Activated CD8-positive, alpha-beta memory T cell treated with anti-CD3 and anti-CD28 coated beads for 36 hours (primary cell): Measurements from ENCODE around the gene MAGI1. TPM values are rescaled to one million over a fixed set of nuclear protein-coding genes. Genes with fewer than 3 reads are reported as not detected.
"Not testable (repeated sequence)": the region's sequence is repeated elsewhere in the genome, so short reads cannot be mapped to it uniquely, and the experiment has no call there.

ENCODE experiments used
- CTCF ChIA-PET: fragments of 350-600 bp; sonication (Branson Sonifier 250); formaldehyde crosslinking; loops from one replicate; lab custom pipeline; 2021; ENCODE audit warnings: antibody characterized with exemption; lab: Charles Lee
- POLR2A ChIA-PET: fragments of 350-600 bp; sonication (Branson Sonifier 250); formaldehyde crosslinking; loops from one replicate; lab custom pipeline; 2021; ENCODE audit warnings: antibody characterized with exemption; lab: Charles Lee
- total RNA-seq, 2 experiments: library from RNA; stranded (reverse); gene quantifications; one replicate each; pipeline ENCODE4 v1.2.3, GENCODE V29; 2021

The MAGI1 gene
- total RNA-seq, 2 experiments from 2014 or later, result 0.38 to 0.53 TPM

DNA sequence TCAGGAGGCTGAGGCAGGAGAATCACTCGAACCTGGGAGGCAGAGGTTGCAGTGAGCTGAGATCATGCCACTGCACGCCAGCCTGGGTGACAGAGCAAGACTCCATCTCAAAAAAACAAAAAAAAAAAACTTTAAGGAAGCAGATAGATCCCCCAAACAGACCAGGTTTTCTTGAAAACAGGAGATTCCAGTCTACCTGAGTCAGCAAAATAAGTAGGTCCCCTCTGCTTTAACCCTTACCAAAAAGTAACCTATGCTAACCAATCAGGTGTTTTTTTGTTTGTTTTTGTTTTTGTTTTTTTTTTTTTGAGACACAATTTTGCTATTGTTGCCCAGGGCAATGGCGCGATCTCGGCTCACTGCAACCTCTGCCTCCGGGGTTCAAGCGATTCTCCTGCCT is 179.1 kb downstream of the MAGI1 start:
- POLR2A ChIA-PET, result not testable (repeated sequence)
- CTCF ChIA-PET, result interaction anchor here (0.7 kb wide), 1 partner anchor 128 kb away, joined by 3 read pairs; no protein-coding TSS in a partner anchor

DNA sequence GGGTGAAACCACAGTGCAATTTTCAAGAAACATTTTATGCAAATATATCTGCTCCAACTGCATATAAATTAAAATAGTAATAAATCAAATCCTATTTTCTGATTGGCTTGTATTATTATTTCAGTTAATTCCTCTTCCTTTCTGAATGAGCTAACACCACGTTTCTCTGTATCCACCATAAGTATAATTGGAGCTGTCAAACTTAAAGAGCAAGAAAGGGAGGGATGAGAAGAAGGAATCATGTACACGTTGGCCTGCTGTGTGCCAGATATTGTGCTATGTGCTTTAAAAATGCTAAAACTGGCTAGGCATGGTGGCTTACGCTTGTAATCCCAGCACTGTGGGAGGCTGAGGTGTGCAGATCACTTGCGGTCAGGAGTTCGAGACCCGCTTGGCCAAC is 180.0 kb downstream of the MAGI1 start:
- ChIA-PET POLR2A (no interaction called here), CTCF (no interaction called here)

DNA sequence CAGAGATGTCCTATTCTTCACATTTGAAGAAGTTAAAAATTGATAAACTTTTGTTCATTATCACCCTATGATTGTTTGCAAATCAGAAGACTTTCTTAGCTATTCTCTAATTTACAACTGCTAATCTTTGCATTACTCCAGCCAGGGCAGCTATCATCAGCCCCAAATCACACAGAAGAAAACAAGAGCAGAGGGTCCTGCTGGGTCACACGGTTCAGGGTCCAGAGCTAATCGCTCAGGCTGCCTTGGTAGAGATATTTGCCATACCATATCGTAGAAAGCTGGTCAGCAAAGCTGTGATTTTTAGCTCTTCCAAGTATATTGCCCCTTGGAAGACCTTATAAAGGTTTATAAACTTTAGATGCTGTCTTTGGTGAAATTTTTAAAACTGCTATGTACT is 181.4 kb downstream of the MAGI1 start:
- ChIA-PET CTCF (no interaction called here), POLR2A (no interaction called here)

DNA sequence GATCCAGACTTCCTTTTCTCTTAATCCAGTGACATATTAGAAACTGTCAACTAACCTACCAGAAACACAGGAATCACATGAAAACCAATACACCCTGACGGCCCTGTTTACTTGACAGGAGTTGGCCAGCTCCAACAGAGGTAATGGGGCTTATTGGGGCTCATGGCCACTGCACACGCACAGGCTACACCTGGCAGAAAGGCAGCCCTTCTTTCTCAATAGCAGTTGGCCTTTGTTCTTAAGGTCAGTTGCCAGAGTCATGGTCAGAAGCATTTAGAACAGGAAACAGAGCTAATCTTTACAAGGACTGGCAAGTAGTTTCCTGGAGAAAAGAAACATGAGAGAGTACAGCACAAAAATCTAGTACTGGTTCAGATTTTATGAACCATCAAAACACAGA is 181.8 kb downstream of the MAGI1 start:
- CTCF ChIA-PET, result no interaction called here
- POLR2A ChIA-PET, result no interaction called here

DNA sequence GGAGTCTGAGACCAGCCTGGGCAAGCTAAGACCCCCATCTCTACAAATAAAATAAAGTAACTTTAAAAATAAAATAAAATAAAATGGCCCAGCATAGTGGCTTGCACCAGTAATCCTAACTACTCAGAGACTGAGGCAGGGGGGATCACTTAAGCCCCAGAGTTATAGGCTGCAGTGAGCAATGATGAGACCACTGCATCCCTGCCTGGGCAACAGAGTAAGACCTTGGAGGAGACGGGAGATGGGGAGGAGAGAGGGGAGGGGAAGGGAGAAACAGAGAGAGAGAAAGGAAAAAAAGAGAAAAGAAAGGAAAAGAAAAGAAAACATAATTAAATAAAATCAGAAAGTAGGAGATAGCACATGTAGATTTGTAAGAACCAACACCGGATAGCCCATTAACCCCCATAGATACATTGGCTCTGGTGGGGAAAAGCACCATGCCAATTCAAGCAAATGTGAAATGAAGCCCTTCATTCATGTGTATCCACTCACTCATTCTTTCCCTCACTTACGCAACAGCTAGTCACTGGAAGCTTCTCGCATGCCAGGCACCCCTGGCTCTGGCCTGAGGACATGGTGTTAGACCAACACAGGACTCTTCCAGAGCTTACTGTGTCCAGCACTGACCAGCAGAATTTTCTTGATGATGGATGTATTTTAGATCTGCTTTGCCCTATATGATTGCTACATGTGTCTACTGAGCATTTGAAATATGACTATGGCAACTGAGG is 183.2 kb downstream of the MAGI1 start:
- ChIA-PET POLR2A (no interaction called here), CTCF (no interaction called here)

DNA sequence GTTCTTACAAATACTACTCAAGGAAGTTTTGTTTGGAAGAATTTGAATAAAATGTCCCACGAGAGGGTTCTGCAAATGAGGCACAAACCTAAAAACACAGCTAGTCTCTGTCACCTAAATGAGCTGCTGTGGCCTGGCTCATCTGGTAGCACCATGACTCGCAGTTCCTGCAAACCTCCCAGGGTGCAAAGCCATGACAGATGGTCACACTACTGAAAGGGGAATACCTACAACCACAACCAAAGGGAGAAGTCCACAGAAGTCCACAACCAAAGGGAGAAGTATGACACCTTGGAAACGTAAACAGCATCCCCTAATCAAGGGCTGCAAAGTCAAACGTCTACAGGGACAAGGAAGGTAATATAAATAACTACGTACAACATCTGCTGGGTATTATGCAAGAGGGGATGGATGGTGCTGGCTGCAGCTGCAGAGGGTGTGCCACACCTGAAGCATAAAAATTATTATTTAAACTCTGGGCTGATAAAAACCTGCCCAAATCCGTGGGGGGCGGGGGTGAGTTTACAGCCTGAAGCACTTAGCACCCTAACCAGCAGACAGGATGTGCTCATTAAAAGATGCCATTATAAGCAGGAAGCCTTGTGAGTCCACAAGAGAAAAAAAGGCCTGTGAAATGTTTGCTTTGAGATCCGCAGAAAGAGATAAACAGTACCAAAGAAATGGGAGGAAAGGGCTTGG is 184.0 kb downstream of the MAGI1 start:
- ChIA-PET POLR2A (no interaction called here), CTCF (no interaction called here)

DNA sequence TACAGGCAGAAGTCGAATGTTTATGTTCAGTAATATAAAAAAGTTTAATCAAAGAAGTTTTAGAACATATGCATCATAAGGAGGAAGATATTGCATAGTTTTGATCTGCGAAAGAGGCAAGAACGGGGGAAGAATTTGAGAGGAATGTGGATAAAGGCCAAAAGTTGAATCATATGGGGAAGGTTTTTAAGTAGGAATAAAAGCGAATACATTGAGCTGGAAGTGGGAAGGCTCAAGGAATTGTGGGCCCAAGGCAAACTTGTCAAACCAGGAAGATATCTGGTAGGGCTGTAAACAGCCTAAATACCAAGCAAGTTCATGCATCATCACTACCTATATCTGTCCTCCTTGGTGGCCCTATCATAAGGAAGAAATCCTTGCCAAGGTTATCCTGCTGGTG is 186.9 kb downstream of the MAGI1 start:
- ChIA-PET POLR2A (no interaction called here), CTCF (no interaction called here)

DNA sequence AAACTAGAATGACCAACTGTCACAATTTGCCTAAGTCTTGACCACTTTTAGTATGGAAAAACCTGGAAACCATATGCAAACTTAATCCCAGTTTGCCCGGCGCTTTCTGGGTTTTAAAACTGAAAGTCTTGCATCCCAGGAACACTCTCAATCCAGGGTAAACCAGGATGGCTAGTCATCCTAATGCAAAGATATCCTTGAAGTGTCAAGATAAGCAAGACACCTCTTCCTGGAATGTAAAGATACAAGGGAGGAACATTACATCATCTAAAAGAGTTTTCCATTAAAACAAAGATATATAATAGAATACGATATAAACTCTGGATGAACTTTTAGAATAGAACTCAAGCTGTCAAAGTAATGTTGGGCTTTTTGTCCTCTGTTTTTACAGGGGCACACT is 188.5 kb downstream of the MAGI1 start:
- CTCF ChIA-PET, result no interaction called here
- POLR2A ChIA-PET, result no interaction called here

DNA sequence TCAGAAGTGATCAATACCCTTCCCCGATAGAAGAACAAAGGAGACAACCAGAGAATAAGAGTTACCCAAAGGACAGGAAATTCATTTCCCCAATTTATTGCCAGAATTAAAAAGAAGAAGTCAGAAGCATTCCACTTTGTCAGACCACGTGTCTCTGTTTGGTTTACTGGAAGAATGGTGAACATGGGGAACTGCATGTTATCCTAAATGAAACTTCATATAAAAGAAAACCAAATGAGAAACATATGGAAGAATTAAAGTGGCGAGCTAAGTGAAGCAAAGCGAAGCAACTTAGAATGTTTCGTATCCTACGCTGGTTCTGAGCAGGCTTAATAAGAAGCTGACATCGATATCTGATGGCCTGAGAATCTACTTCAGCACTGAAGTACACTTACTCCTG is 190.7 kb downstream of the MAGI1 start:
- ChIA-PET CTCF (no interaction called here), POLR2A (no interaction called here)

DNA sequence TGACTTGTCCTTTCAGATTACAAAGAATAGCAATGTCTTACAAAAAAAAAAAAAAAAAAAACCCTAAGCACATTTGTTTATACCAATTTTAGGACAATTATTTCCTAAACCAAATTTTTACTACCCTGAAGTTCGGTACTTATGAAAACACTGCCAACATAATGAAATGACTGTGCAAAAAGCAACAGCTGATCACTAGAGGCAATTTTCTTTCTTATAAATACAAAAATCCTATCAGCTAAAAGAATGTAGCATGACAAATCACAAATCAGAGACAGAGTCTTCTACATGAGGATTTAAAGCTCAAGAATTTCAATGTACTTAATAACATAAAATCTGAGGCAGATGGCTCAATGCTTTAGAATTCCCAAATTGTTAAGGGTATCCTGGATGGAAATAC is 191.8 kb downstream of the MAGI1 start:
- ChIA-PET POLR2A (no interaction called here), CTCF (interaction anchor here (0.6 kb wide), 1 partner anchor 1863 kb away, joined by 5 read pairs; no protein-coding TSS in a partner anchor)

DNA sequence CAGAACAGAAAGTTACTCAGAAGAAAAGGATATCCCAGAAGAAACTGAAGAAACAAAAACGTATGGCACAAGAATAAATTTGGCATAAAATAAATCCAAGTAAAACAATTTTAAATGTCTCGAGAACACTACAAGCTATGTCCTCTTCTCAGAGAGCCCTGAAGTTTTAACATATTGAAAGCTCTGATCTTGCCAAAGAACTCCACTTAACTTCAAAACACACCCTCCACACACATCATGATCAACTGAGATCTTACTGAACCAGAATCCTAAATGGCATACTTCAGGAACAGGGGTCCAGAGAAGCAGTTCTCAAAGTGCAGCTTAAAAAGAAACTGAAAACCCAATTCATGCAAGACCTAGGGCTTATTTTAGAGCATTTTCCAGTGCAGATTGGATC is 194.3 kb downstream of the MAGI1 start:
- CTCF ChIA-PET, result no interaction called here
- POLR2A ChIA-PET, result no interaction called here

DNA sequence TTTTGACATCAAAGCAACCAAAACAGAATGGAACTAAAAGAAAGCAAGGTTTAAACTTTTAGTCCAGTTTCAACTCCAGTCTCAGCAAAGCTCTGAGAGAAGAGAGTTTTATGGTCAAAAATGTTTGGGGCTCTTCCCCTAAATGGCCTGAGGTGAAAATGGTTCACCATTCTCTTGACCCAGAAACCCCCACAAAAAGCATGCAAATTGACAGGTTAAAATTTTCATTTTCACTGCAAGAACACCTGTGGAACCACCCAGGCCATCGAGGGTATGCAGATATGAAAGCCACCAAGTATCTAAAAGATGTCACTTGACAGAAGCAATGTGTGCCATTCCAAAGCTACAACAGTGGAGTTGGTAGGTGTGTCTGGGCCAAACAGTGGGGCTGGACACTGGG is 195.0 kb downstream of the MAGI1 start:
- POLR2A ChIA-PET, result no interaction called here
- CTCF ChIA-PET, result no interaction called here

DNA sequence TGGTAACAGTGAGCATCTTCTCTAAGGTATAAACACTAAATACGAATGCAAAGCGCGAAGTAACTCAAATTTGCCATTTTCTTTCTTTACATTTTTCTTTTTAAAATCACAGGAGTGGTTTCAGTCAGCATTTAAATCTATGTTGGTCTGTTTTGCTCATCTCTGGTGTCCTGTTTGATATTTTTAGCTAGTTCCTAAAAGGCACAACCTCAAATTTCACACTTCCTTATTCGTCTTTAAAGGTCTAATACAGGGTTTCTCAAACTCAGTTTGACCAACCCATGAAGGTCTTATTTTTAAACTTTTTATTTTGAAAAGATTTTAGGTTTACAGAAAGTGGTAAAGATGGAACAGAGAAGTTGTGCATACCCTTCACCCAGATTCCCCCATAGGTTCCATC is 201.1 kb downstream of the MAGI1 start:
- ChIA-PET POLR2A (no interaction called here), CTCF (interaction anchor here (1.2 kb wide), 1 partner anchor 340 kb away, joined by 3 read pairs; no protein-coding TSS in a partner anchor)

DNA sequence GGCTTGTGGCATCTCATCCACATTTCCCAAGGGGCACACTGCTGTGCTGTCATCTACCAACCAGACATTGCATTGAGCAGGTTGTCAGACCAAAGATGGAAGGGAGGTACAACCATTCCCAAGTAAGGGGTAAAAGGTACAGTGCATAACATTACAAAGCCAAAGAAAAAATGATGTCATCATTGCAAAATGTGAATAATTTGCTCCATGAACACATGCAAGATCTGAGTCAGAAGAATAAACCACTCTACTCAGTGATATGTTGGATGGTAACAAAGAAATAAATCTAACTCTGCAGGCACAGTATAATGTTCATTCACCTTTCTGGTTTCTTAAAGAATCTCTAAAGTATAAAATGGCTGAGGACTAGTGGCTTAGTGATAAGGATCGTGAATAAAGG is 202.7 kb downstream of the MAGI1 start:
- ChIA-PET CTCF (no interaction called here), POLR2A (no interaction called here)

DNA sequence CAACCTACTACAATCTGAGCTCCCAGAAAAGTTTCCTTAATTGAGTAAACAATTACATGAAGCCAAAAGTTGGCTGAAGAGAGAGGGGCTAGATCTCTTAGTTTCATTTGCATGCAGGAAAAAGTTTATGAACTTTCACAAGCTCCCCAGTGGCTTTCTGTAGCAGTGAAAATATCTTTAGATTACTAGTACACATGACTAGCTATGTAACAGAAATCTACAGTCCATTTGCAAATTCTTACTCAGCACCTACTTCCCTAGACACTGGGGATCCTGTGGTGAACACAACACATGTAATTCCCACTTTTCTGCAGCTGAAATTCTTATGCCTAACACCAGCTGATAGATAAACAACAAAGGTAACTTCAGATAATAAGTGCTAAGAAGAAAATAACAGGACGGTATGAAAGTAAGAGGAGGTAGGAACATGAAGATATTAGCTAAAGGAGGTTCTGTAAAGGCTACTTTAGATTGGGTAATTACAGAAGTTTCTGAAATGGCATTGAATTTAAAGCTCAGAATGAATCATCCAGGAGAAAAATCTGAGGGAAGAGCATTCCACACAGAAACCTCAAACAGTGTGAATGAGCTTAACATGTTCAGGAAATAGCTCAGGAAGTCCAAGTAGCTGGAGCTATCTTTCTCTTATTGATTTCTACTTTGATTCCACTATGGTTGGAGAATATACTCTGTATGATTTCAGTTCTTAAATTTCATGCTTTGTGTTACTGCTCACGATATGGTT is 204.8 kb downstream of the MAGI1 start:
- POLR2A ChIA-PET, result no interaction called here
- CTCF ChIA-PET, result no interaction called here

DNA sequence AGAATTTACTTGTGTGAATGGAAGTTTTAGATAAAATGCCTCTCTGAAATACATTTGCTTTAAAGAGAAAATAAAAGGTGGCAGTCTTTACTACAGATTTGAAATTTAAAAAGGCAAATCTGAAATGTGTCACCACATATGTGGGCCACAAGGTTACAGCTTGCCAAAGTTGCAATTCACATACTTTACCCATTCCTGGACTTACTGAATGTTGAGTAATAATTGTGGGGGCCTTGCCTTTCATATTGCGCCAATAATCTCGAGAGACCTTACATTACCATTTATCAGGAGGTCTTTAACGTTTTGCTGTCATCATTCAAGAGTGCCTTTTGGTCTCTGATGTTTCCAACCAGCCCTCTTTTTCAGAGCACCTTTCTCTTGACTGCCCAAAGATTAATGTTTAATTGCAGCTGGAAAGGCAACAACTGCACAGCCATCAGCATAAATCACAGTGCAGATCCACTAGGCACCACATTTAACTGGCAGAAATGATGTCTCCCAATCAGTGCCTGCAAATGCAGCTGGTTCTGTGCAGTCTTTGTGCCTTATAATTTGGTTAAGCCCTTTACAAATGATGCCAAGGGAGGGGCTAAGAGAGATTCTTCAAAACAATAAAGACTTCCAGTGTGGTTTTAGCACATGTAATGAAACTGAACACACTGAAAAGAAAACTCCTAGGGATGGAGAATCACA is 206.8 kb downstream of the MAGI1 start:
- ChIA-PET POLR2A (no interaction called here), CTCF (no interaction called here)

DNA sequence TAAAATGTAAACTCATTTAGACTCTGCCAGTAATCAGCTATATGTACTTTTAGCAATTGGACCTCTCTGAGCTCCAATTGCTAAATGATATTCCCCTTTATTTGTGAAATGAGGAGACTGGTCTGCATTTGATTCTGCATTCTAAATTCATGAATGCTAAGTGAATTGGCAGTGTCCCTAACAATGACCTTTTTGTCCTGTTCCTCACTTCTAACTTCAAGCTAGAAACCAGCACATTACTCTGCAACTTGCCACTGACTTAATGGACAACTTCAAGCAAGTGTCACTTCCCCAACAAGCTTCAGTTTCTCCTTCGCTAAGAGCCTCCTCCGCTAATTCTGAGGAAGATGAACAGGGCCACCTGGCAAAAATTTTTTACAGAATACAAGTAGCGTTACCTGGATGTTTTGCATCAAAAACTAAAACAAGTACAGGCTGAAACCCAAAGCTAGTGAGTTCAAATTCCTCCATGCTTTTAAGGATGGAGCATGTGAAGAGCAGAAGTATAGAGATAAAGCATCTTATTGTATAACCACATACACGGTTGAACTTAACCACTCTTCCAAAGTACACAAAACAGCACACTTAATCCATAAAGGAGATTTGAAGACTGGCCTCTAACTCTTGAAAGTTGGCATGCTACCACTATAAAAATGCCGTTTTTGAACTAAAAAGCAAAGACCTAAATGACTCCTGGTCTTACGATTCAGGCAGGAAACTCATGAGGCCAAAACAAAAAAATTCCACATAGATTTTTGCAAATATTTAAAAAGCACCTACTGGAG is 207.6 kb downstream of the MAGI1 start:
- CTCF ChIA-PET, result interaction anchor here (0.5 kb wide), 1 partner anchor 119 kb away, joined by 4 read pairs; no protein-coding TSS in a partner anchor
- POLR2A ChIA-PET, result no interaction called here

DNA sequence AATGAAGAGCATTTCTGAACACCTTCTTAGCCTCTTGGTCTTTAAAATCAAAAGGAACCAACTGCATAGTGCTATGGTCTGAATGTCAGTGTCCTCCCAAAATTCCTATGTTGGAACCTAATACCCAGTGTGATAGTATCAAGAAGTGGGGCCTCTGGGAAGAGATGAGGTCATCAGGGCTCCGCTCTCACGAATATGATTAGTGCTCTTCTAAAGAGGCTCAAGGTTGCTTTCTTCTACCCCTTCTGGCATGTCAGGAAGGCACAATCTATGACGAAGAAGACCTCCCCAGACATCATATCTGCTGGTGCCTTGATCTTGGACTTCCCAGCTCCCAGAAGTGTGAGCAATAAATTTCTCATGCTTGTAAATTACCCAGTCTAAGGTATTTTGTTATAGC is 209.5 kb downstream of the MAGI1 start:
- ChIA-PET POLR2A (no interaction called here), CTCF (no interaction called here)

DNA sequence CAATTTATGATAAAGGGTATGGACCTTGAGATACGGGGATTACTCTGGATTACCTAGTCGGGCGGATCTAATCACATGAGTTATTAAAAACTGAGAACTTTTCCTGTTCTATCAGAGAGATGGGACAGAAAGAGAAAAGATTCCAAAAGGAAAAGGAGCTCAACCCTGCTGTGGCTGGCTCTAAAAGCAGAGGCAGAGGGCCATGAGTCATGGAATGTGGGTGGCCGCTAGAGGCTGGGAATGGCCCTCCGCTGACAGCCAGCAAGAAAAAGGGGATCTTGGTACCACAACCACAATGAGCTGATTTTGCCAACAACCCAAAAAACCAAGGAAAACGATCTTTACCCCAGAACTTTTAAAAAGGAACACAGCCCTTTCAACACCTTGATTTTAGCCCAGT is 210.0 kb downstream of the MAGI1 start:
- ChIA-PET POLR2A (no interaction called here), CTCF (no interaction called here)
